ENCODE results near the gene PSME4.

DNA sequence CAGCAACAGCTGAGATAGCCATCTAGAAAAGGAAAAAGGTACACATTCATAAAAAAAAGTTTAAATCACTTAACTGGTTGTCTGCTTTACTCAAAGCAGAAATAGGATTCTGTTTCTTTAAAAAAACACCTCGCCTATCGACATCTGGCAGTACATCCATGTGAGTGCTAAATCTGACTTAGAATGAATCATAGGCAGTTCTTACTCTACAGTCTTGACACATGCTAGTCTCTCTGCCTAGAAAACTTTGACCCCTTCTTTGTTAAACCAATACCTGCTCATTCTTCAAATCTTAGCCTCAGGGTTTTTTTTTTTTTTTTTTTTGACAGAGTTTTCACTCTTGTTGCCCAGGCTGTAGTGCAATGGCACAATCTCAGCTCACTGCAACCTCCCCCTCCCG, 73.9 kb downstream of the PSME4 start:
- TF ChIP-seq, protein P1, sequence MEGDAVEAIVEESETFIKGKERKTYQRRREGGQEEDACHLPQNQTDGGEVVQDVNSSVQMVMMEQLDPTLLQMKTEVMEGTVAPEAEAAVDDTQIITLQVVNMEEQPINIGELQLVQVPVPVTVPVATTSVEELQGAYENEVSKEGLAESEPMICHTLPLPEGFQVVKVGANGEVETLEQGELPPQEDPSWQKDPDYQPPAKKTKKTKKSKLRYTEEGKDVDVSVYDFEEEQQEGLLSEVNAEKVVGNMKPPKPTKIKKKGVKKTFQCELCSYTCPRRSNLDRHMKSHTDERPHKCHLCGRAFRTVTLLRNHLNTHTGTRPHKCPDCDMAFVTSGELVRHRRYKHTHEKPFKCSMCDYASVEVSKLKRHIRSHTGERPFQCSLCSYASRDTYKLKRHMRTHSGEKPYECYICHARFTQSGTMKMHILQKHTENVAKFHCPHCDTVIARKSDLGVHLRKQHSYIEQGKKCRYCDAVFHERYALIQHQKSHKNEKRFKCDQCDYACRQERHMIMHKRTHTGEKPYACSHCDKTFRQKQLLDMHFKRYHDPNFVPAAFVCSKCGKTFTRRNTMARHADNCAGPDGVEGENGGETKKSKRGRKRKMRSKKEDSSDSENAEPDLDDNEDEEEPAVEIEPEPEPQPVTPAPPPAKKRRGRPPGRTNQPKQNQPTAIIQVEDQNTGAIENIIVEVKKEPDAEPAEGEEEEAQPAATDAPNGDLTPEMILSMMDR (IDR thresholded peaks at IDR 0.05) = no peak
- no peak for TF ChIP-seq POLR2AphosphoS5 (IDR thresholded peaks at IDR 0.05)

All from suprapubic skin (tissue), 3 donors.